B cell (primary cell): ENCODE measurements around the gene OSBPL5. TPM values are rescaled to one million over a fixed set of nuclear protein-coding genes. Genes with fewer than 3 reads are reported as not detected.

Source experiments
- ATAC-seq: fragments of 200-7000 bp; cut with Tn5 transposase; one replicate; pipeline ENCODE4 v1.10.0; 2021; ENCODE audit warnings: low read depth, mild to moderate bottlenecking, moderate number of reproducible peaks, moderate library complexity
- CTCF ChIA-PET: fragments of 350-600 bp; sonication (Branson Sonifier 250); formaldehyde crosslinking; loops from one replicate; lab custom pipeline; 2021; ENCODE audit warnings: antibody characterized with exemption, inconsistent platforms; lab: Charles Lee
- POLR2A ChIA-PET: fragments of 350-600 bp; sonication (Branson Sonifier 250); formaldehyde crosslinking; loops from one replicate; lab custom pipeline; 2021; ENCODE audit warnings: antibody characterized with exemption; lab: Charles Lee
- DNase-seq: peaks from one replicate; pipeline ENCODE4 v3.0.0; 2013
- H2AFZ ChIP-seq: 2 replicates; pipeline ENCODE4 v1.6.1; 2012; ENCODE audit warnings: mild to moderate bottlenecking, low read depth, low read length; ENCODE audit not compliant: insufficient read depth, poor library complexity, severe bottlenecking
- H3K27ac ChIP-seq, 2 donors: 1 replicate in 1 of 2; 2 replicates in 1 of 2; pipeline ENCODE4 v1.5.1; 2012 to 2013; ENCODE audit warnings: low read length in 2 of 2, mild to moderate bottlenecking in 2 of 2, moderate library complexity in 1 of 2
- H3K27me3 ChIP-seq, 4 experiments: fragments of 200-600 bp in 1 of 4; sonication (generic) in 1 of 4; replicated peaks in 1 of 4; 1 replicate in 2 of 4; 2 replicates in 2 of 4; pipeline versions ENCODE4 v1.6.1 to v1.7.0; 2013 to 2016; ENCODE audit warnings: low read length in 3 of 4, mild to moderate bottlenecking in 2 of 4, mixed read lengths in 1 of 4, moderate library complexity in 1 of 4; ENCODE audit not compliant: insufficient read depth in 4 of 4, control insufficient read depth in 3 of 4; ENCODE audit errors: control extremely low read depth in 1 of 4
- H3K36me3 ChIP-seq, 2 experiments: replicated peaks in 1 of 2; 1 replicate in 1 of 2; 2 replicates in 1 of 2; pipeline versions ENCODE4 v1.6.1 to v1.7.1; 2013; ENCODE audit warnings: low read length in 1 of 2; ENCODE audit not compliant: insufficient read depth in 2 of 2, control insufficient read depth in 1 of 2; ENCODE audit errors: control extremely low read depth in 1 of 2, extremely low read depth in 1 of 2
- H3K4me1 ChIP-seq, 2 donors: fragments of 200-600 bp in 1 of 2; sonication (generic) in 1 of 2; 1 replicate in 1 of 2; 2 replicates in 1 of 2; pipeline versions ENCODE4 v1.5.1 to v1.6.1; 2013 to 2017; ENCODE audit warnings: low read length in 2 of 2; ENCODE audit not compliant: control insufficient read depth in 2 of 2, insufficient read depth in 2 of 2
- H3K4me2 ChIP-seq: replicated peaks from 2 replicates; pipeline ENCODE3; 2012; ENCODE audit warnings: mild to moderate bottlenecking, low read depth, low read length; ENCODE audit not compliant: poor library complexity, severe bottlenecking
- H3K4me3 ChIP-seq, 5 experiments: fragments of 200-600 bp in 1 of 5; sonication (generic) in 1 of 5; 1 replicate in 3 of 5; 2 replicates in 2 of 5; pipeline versions ENCODE4 v1.5.1 to v1.7.0; 2011 to 2016; ENCODE audit warnings: low read length in 4 of 5, mild to moderate bottlenecking in 4 of 5, low read depth in 2 of 5, control low read depth in 1 of 5, moderate library complexity in 1 of 5; ENCODE audit not compliant: insufficient read depth in 1 of 5; ENCODE audit errors: control extremely low read depth in 1 of 5, extremely low read depth in 1 of 5
- H3K79me2 ChIP-seq: fragments of 200-600 bp; sonication (generic); one replicate; pipeline ENCODE4 v1.6.0; 2016; ENCODE audit warnings: low read length; ENCODE audit not compliant: control insufficient read depth, insufficient read depth
- H3K9ac ChIP-seq: fragments of 200-600 bp; sonication (generic); 2 replicates; pipeline ENCODE4 v1.6.1; 2017; ENCODE audit warnings: mild to moderate bottlenecking, low read length, moderate library complexity
- H3K9me3 ChIP-seq, 3 donors: one replicate each; pipeline versions ENCODE4 v1.6.1 to v1.7.1; 2013; ENCODE audit warnings: low read length in 2 of 3; ENCODE audit not compliant: control insufficient read depth in 2 of 3, insufficient read depth in 1 of 3; ENCODE audit errors: control extremely low read depth in 1 of 3
- H4K20me1 ChIP-seq: 2 replicates; pipeline ENCODE4 v1.6.0; 2012; ENCODE audit warnings: mild to moderate bottlenecking, low read length; ENCODE audit not compliant: insufficient read depth, control insufficient read depth, poor library complexity, severe bottlenecking
- H3K27ac Mint-ChIP-seq: one replicate; pipeline ENCODE4 v1.8.0; 2021; ENCODE audit warnings: mixed read lengths
- H3K27me3 Mint-ChIP-seq: one replicate; pipeline ENCODE4 v1.8.0; 2021; ENCODE audit warnings: mixed read lengths
- H3K4me1 Mint-ChIP-seq: one replicate; pipeline ENCODE4 v1.8.0; 2021; ENCODE audit warnings: mixed read lengths
- H3K4me3 Mint-ChIP-seq: one replicate; pipeline ENCODE4 v1.8.0; 2021; ENCODE audit warnings: mixed read lengths
- H3K9me3 Mint-ChIP-seq: one replicate; pipeline ENCODE4 v1.8.0; 2022; ENCODE audit warnings: mixed read lengths; ENCODE audit not compliant: insufficient read depth
- EZH2 ChIP-seq: IDR thresholded peaks from 2 replicates; pipeline ENCODE4 v1.6.1; 2012; ENCODE audit warnings: borderline replicate concordance, low read depth, mild to moderate bottlenecking, moderate library complexity, low read length; ENCODE audit not compliant: insufficient read depth, poor library complexity, severe bottlenecking
- WGBS: methylation state at CpG from one replicate; pipeline ENCODE4 v1.1.5; 2013; ENCODE audit warnings: missing lambda C conversion rate; ENCODE audit not compliant: insufficient coverage; 5-methylcytosine and 5-hydroxymethylcytosine counted together
- intact Hi-C: fragments of 100-400 bp; cut with micrococcal nuclease; formaldehyde crosslinking; loops from one replicate; pipeline ENCODE4 v1.10.0; 2022
- polyA plus RNA-seq: library from polyadenylated mRNA; depleted of rRNA; stranded (reverse); fragments of >200 nt; gene quantifications from 2 replicates; pipeline ENCODE4 v1.2.3, GENCODE V29; 2012
- total RNA-seq, 2 donors: library from RNA; stranded (reverse); fragments of 120-200 nt in 1 of 2; gene quantifications; 1 replicate in 1 of 2; 2 replicates in 1 of 2; pipeline versions ENCODE4 v1.2.3 to v1.2.4, GENCODE V29; 2013 to 2022
- TF ChIP-seq, protein P1 (sequence below): fragments of 200-600 bp; IDR thresholded peaks from one replicate; pipeline ENCODE4 v1.8.0; 2022; ENCODE audit warnings: antibody characterized with exemption, mild to moderate bottlenecking

OSBPL5 gene
- total and polyA plus RNA-seq, 2 donors (not counting 1 experiment from before 2014, with no cell fraction given) = 0.15 to 1.2 TPM

DNA sequence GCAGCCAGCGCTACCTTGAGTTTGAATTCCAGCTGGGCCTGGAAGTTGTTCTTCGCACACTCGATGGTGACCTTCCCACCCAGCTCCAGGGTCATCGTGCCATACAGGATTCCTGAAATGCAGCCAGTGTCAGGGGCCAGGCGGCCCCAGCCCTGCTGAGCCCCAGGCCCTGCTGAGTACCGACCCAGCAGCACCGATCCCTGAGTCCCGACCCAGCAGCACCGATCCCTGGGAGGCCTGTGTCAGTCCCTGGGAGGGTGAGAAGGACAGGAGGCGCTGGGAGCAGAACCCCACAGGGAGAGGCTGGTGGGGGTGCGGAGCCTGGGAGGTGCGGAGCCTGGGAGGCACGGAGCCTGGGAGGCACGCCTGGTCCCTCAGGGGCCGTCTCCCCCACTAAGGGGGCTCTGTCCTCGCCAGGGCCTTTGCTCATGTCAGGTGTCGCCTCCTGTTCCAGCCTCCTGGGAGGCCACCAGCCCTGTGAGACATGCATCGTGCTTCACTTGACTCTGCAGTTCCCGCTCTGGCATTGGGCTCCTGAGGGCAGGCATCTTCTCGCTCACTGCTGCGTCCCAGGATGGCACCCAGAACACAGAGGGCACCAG, 70.8 kb downstream of the OSBPL5 start:
- Mint-ChIP-seq H3K9me3 (no peaks in the 10 kb centered on the region), H3K27ac (no peak overlapping the region), H3K4me3 (no peak overlapping the region), H3K4me1 (no peaks in the 10 kb centered on the region), H3K27me3 (peaks cover 14% of the 10 kb centered on the region)
- Histone ChIP-seq H2AFZ (no peak overlapping the region), H3K4me3 (no peak overlapping the region), H3K9ac (no peak overlapping the region), H3K79me2 (no peaks in the 10 kb centered on the region), H3K27ac (no peak overlapping the region), H3K36me3 (no peaks in the 10 kb centered on the region), H4K20me1 (no peaks in the 10 kb centered on the region), H3K9me3 (no peaks in the 10 kb centered on the region), H3K4me2 (no peak overlapping the region), H3K4me1 (peaks cover 0 to 6% of the 10 kb centered on the region in 2 donors), H3K27me3 (peaks cover 0 to 7% (median 0%) of the 10 kb centered on the region in 4 experiments)
- DNase-seq = no peak
- ChIA-PET POLR2A (no interaction called here), CTCF (interaction anchor here (1.0 to 1.6 kb wide), 3 partner anchors 44 to 561 kb away, joined by 3 to 9 read pairs (median 5); no protein-coding TSS in a partner anchor)
- no peak for TF ChIP-seq EZH2
- TF ChIP-seq, protein P1, sequence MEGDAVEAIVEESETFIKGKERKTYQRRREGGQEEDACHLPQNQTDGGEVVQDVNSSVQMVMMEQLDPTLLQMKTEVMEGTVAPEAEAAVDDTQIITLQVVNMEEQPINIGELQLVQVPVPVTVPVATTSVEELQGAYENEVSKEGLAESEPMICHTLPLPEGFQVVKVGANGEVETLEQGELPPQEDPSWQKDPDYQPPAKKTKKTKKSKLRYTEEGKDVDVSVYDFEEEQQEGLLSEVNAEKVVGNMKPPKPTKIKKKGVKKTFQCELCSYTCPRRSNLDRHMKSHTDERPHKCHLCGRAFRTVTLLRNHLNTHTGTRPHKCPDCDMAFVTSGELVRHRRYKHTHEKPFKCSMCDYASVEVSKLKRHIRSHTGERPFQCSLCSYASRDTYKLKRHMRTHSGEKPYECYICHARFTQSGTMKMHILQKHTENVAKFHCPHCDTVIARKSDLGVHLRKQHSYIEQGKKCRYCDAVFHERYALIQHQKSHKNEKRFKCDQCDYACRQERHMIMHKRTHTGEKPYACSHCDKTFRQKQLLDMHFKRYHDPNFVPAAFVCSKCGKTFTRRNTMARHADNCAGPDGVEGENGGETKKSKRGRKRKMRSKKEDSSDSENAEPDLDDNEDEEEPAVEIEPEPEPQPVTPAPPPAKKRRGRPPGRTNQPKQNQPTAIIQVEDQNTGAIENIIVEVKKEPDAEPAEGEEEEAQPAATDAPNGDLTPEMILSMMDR = no peak
- no peak for ATAC-seq
- whole genome bisulfite sequencing = 96% methylated on average over 19 of the region's 21 CpGs
- intact Hi-C loops = loop anchor here (5.0 kb wide), 1 partner anchor 102 kb away; the partner anchor contains the start of gene NAP1L4
